GM12801 (cell line): ENCODE results near the gene PCDHB2.

ENCODE experiments used
- TF ChIP-seq, protein P1 (sequence below): IDR thresholded peaks from one replicate; pipeline ENCODE4 v1.5.1; 2011; ENCODE audit warnings: control low read depth; ENCODE audit not compliant: insufficient read length; ENCODE audit errors: extremely low read depth

PCDHB2 gene

GRCh38 chr5:141094481-141095262 lies at the start of gene PCDHB2:
Gene PCDHB2, plus strand, starts transcription at chr5:141094615. Its CDS starts 176 bp downstream, at chr5:141094791.
- TF ChIP-seq, protein P1, sequence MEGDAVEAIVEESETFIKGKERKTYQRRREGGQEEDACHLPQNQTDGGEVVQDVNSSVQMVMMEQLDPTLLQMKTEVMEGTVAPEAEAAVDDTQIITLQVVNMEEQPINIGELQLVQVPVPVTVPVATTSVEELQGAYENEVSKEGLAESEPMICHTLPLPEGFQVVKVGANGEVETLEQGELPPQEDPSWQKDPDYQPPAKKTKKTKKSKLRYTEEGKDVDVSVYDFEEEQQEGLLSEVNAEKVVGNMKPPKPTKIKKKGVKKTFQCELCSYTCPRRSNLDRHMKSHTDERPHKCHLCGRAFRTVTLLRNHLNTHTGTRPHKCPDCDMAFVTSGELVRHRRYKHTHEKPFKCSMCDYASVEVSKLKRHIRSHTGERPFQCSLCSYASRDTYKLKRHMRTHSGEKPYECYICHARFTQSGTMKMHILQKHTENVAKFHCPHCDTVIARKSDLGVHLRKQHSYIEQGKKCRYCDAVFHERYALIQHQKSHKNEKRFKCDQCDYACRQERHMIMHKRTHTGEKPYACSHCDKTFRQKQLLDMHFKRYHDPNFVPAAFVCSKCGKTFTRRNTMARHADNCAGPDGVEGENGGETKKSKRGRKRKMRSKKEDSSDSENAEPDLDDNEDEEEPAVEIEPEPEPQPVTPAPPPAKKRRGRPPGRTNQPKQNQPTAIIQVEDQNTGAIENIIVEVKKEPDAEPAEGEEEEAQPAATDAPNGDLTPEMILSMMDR, result no peak

GRCh38 chr5:141050622-141051520 lies 43.5 kb upstream of the PCDHB2 start, which contains the start of gene PCDHB1:
Gene PCDHB1, plus strand, starts transcription at chr5:141051374. Its CDS starts 97 bp downstream, at chr5:141051471.
- TF ChIP-seq, protein P1, result no peak

DNA sequence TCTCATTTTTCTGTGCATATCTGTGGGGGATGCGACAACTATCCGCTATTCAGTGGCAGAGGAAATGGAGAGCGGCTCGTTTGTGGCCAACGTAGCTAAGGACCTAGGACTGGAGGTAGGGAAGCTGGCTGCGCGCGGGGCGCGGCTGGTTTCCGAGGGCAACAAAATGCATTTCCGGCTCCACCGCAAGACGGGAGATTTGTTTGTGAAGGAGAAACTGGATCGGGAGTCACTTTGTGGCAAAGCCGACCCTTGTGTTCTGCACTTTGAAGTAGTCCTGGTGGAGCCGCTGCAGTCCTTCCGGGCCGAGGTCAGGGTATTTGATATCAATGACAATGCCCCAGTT lies 42.9 kb upstream of the PCDHB2 start:
- TF ChIP-seq, protein P1, result no peak

DNA sequence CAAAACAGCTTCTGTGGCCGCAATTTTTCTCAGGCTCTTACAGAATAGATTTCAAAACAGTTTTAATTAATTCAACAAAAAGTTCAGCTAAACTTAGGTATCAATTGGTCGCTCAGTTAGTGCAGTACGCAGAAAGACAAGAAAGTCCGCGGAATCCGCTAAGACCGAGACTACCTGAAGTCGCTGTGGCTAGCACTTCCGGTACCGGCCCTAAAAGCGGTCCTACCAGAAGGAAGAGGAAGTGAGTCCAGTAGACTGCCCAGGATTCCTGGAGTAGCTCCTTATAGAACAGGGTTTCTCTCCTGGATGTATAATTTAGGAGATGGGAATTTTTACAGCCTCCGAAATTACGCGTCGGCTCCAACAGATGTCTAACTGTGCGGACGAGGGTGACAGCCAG lies 16.6 kb upstream of the PCDHB2 start:
- TF ChIP-seq, protein P1, result no peak

DNA sequence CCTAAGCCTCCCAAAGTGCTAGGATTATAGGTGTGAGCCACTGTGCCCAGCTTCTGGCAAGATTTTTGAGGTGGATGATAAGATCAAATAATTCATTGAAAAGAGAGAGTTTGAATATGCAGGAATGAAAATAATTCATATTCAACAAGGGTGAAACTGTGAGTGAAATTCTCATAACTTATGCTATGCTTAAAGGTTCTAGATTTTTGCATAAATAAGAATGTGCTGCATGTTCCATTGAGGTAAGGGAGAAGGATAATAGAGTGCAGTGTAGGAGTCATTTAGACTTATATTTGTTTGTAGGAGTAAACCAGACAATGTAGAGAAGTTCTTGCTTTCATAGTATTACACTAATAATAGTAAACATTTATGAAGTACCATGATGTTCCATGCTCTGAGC lies 12.2 kb upstream of the PCDHB2 start:
- TF ChIP-seq, protein P1, result no peak

- TF ChIP-seq, protein P1, result no peak
These were observed 9.9 kb upstream of the PCDHB2 start for GRCh38 chr5:141084487-141084989.

DNA sequence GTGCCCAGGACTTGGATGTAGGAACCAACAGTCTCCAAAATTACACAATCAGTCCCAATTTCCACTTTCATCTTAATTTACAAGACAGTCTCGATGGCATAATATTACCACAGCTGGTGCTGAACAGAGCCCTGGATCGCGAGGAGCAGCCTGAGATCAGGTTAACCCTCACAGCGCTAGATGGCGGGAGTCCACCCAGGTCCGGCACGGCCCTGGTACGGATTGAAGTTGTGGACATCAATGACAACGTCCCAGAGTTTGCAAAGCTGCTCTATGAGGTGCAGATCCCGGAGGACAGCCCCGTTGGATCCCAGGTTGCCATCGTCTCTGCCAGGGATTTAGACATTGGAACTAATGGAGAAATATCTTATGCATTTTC lies 837 bp downstream of the PCDHB2 start:
- TF ChIP-seq, protein P1, result no peak
